ENCODE measurements around the gene E2F4.

The E2F4 gene

GRCh38 chr16:67227567-67227921 is 35.6 kb downstream of the E2F4 start:
- H3K36me3 ChIP-seq (ENCODE audit: control insufficient read depth in 4 of 4, insufficient read depth in 4 of 4, low read length in 3 of 4), result peaks cover 3 to 45% (median 38%) of the 10 kb centered on the region in 4 experiments
- POLR2A ChIA-PET, result interaction anchor here (1.4 to 3.6 kb wide), 3 partner anchors 11 to 18 kb away, joined by 5 to 42 read pairs (median 6); partner anchors contain the start of gene FHOD1
- WGBS (ENCODE audit: insufficient coverage), result 20% methylated on average over 12 of the region's 12 CpGs
- H3K27me3 ChIP-seq (replicated peaks in 2 of 5; ENCODE audit: control insufficient read depth in 4 of 5, insufficient read depth in 5 of 5, low read length in 4 of 5), result no peaks in the 10 kb centered on the region
- CTCF ChIA-PET, result interaction anchor here (1.1 to 10.7 kb wide), 6 partner anchors 8 to 19 kb away, joined by 4 to 108 read pairs (median 8); partner anchors contain the start of genes FHOD1 and SLC9A5
- H3K4me3 ChIP-seq (ENCODE audit: control insufficient read depth in 1 of 7, extremely low read depth in 1 of 7, insufficient read depth in 4 of 7, low read depth in 2 of 7, low read length in 6 of 7), result peak overlapping the region; percentile 80 to 97 (median 90)
- no peaks in the 10 kb centered on the region for H3K9me3 ChIP-seq (ENCODE audit: control extremely low read depth in 1 of 5, control insufficient read depth in 4 of 5, insufficient read depth in 2 of 5, low read depth in 1 of 5, low read length in 4 of 5)
- H3K4me1 ChIP-seq (ENCODE audit: control extremely low read depth in 1 of 4, control insufficient read depth in 4 of 4, insufficient read depth in 4 of 4, low read length in 3 of 4), result peaks cover 11 to 42% (median 32%) of the 10 kb centered on the region in 4 experiments
- peak overlapping the region; percentile 74 to 88 for H3K27ac ChIP-seq (ENCODE audit: insufficient read depth in 1 of 2, low read depth in 1 of 2, low read length in 2 of 2, poor library complexity in 1 of 2, severe bottlenecking in 2 of 2)
- DNase-seq, result no peak

DNA sequence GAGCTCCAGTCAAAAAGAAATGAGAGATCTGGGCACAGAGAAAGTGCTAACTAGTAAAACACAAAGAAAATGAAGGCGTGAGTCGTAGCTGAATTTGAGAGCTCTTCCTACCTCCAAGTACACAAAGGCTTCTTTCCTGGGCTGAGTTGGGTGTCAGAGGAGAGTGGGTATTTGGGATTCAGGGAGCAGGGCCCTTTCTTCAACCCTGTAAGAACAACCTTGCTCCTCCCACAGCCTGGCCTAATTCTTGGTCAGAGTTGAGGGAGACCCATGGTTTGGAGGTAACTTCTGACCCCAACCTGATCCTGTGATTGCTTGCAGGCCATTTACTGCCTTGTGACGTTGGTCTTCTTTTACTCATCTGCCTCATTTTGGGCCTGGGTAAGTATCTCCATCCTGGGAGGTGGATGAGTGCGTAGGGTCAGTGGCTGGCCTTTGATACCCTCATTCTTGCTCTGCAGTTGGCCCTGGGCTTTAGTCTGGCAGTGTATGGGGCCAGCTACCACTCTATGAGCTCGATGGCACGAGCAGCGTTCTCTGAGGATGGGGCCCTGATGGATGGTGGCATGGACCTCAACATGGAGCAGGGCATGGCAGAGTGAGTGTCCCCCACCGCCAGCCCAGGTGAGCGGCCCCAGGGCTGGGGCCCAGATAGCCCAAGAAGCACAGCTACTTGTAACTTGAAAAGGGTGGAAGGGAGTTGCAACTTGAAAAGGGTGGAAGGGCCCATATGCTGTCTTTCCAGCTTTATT is 36.3 kb downstream of the E2F4 start:
- peak overlapping the region in 6 of 7 experiments; percentile 88 to 97 (median 92) for H3K4me3 ChIP-seq (ENCODE audit: control insufficient read depth in 1 of 7, extremely low read depth in 1 of 7, insufficient read depth in 4 of 7, low read depth in 2 of 7, low read length in 6 of 7)
- DNase-seq, result no peak
- no peaks in the 10 kb centered on the region for H3K27me3 ChIP-seq (replicated peaks in 2 of 5; ENCODE audit: control insufficient read depth in 4 of 5, insufficient read depth in 5 of 5, low read length in 4 of 5)
- H3K27ac ChIP-seq (ENCODE audit: insufficient read depth in 1 of 2, low read depth in 1 of 2, low read length in 2 of 2, poor library complexity in 1 of 2, severe bottlenecking in 2 of 2), result peak overlapping the region in 1 of 2 experiments; percentile 88
- H3K9me3 ChIP-seq (ENCODE audit: control extremely low read depth in 1 of 5, control insufficient read depth in 4 of 5, insufficient read depth in 2 of 5, low read depth in 1 of 5, low read length in 4 of 5), result no peaks in the 10 kb centered on the region
- H3K36me3 ChIP-seq (ENCODE audit: control insufficient read depth in 4 of 4, insufficient read depth in 4 of 4, low read length in 3 of 4), result peaks cover 3 to 44% (median 39%) of the 10 kb centered on the region in 4 experiments
- CTCF ChIA-PET, result interaction anchor here (1.3 to 10.7 kb wide), 4 partner anchors 10 to 18 kb away, joined by 6 to 108 read pairs (median 8); partner anchors contain the start of genes FHOD1 and SLC9A5
- POLR2A ChIA-PET, result interaction anchor here (1.4 to 3.6 kb wide), 3 partner anchors 10 to 17 kb away, joined by 5 to 42 read pairs (median 6); partner anchors contain the start of gene FHOD1
- 98% methylated on average over 7 of the region's 9 CpGs for WGBS (ENCODE audit: insufficient coverage)
- H3K4me1 ChIP-seq (ENCODE audit: control extremely low read depth in 1 of 4, control insufficient read depth in 4 of 4, insufficient read depth in 4 of 4, low read length in 3 of 4), result peaks cover 11 to 42% (median 32%) of the 10 kb centered on the region in 4 experiments

DNA sequence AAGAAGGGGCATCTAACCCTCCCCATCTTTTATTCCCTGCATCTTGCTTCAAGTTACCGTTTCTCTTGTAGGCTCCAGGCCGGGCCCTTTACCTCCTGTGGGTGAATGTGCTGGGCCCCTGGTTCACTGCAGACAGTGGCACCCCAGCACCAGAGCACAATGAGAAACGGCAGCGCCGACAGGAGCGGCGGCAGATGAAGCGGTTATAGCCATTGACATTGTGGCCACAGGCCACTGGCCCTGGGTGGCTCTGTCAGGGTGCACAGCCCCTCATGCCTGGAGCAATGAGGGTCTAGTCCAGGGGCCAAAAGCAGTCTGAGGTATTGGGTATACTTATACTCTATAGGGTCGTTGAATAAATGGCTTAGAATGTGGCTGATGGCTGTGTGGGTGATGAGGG is 37.0 kb downstream of the E2F4 start:
- 98% methylated on average over 8 of the region's 9 CpGs for WGBS (ENCODE audit: insufficient coverage)
- Histone ChIP-seq H3K36me3 (ENCODE audit: control insufficient read depth in 4 of 4, insufficient read depth in 4 of 4, low read length in 3 of 4) (peaks cover 3 to 50% (median 44%) of the 10 kb centered on the region in 4 experiments), H3K27ac (ENCODE audit: insufficient read depth in 1 of 2, low read depth in 1 of 2, low read length in 2 of 2, poor library complexity in 1 of 2, severe bottlenecking in 2 of 2) (no peak overlapping the region), H3K4me3 (ENCODE audit: control insufficient read depth in 1 of 7, extremely low read depth in 1 of 7, insufficient read depth in 4 of 7, low read depth in 2 of 7, low read length in 6 of 7) (no peak overlapping the region), H3K9me3 (ENCODE audit: control extremely low read depth in 1 of 5, control insufficient read depth in 4 of 5, insufficient read depth in 2 of 5, low read depth in 1 of 5, low read length in 4 of 5) (no peaks in the 10 kb centered on the region), H3K4me1 (ENCODE audit: control extremely low read depth in 1 of 4, control insufficient read depth in 4 of 4, insufficient read depth in 4 of 4, low read length in 3 of 4) (peaks cover 10 to 35% (median 27%) of the 10 kb centered on the region in 4 experiments), H3K27me3 (replicated peaks in 2 of 5; ENCODE audit: control insufficient read depth in 4 of 5, insufficient read depth in 5 of 5, low read length in 4 of 5) (no peaks in the 10 kb centered on the region)
- POLR2A ChIA-PET, result no interaction called here
- no peak for DNase-seq
- CTCF ChIA-PET, result interaction anchor here (2.2 to 10.7 kb wide), 2 partner anchors 9 to 17 kb away, joined by 9 to 108 read pairs; partner anchors contain the start of genes FHOD1 and SLC9A5

DNA sequence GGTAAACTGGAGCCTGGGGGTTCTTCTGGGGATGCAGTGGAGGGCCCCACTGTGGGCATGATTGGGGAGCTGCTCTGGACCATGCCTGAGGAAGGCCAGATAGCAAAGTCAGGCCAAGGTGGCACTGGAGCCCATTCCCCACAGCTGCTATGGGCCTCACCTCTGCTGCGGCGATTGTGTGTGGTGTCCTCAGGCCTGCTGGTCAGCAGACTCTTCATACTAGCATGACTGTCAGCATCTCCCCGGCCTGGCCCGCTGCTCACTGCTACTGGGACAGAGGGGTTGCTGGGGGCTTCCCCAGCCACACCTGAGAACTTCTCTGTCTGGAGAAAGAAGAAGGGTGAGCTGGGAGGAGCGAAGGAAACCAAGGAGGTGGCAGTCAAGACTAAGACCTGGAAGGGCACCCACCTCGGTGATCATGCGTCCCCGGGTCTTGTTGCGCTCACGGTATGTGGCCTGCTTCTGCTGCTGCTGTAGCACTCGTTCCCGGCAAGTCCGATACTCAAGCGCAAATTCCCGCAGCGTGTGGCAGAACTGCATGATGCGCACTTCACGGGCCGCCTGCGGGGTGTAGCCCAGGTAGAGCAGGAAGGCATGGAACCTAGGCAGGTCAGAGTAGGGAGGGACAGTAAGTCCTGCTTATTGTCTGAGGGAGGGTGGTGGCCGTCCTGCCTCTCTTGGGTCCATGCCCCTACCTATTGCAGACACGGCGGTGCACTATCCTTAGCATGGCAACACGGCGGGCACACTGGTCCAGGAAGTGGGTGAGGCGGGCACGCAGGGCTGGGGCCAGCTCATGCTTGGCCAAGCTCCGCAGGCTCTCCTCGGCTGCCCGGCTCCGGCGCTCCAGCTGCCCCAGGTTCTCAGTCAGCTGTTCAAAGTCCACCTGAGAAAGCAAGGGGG is 38.2 kb downstream of the E2F4 start:
- DNase-seq, result no peak
- Histone ChIP-seq H3K27me3 (replicated peaks in 2 of 5; ENCODE audit: control insufficient read depth in 4 of 5, insufficient read depth in 5 of 5, low read length in 4 of 5) (no peaks in the 10 kb centered on the region), H3K4me1 (ENCODE audit: control extremely low read depth in 1 of 4, control insufficient read depth in 4 of 4, insufficient read depth in 4 of 4, low read length in 3 of 4) (peaks cover 7 to 27% (median 20%) of the 10 kb centered on the region in 4 experiments), H3K4me3 (ENCODE audit: control insufficient read depth in 1 of 7, extremely low read depth in 1 of 7, insufficient read depth in 4 of 7, low read depth in 2 of 7, low read length in 6 of 7) (no peak overlapping the region), H3K9me3 (ENCODE audit: control extremely low read depth in 1 of 5, control insufficient read depth in 4 of 5, insufficient read depth in 2 of 5, low read depth in 1 of 5, low read length in 4 of 5) (no peaks in the 10 kb centered on the region), H3K27ac (ENCODE audit: insufficient read depth in 1 of 2, low read depth in 1 of 2, low read length in 2 of 2, poor library complexity in 1 of 2, severe bottlenecking in 2 of 2) (no peak overlapping the region), H3K36me3 (ENCODE audit: control insufficient read depth in 4 of 4, insufficient read depth in 4 of 4, low read length in 3 of 4) (peaks cover 3 to 62% (median 52%) of the 10 kb centered on the region in 4 experiments)
- ChIA-PET CTCF (interaction anchor here (1.0 to 10.7 kb wide), 4 partner anchors 8 to 45 kb away, joined by 3 to 108 read pairs (median 3); partner anchors contain the start of genes EXOC3L1, FHOD1 and SLC9A5), POLR2A (interaction anchor here (0.7 to 1.5 kb wide), 4 partner anchors 14 to 21 kb away, joined by 3 to 7 read pairs (median 4); no protein-coding TSS in a partner anchor)
- WGBS (ENCODE audit: insufficient coverage), result 95% methylated on average over 30 of the region's 32 CpGs

DNA sequence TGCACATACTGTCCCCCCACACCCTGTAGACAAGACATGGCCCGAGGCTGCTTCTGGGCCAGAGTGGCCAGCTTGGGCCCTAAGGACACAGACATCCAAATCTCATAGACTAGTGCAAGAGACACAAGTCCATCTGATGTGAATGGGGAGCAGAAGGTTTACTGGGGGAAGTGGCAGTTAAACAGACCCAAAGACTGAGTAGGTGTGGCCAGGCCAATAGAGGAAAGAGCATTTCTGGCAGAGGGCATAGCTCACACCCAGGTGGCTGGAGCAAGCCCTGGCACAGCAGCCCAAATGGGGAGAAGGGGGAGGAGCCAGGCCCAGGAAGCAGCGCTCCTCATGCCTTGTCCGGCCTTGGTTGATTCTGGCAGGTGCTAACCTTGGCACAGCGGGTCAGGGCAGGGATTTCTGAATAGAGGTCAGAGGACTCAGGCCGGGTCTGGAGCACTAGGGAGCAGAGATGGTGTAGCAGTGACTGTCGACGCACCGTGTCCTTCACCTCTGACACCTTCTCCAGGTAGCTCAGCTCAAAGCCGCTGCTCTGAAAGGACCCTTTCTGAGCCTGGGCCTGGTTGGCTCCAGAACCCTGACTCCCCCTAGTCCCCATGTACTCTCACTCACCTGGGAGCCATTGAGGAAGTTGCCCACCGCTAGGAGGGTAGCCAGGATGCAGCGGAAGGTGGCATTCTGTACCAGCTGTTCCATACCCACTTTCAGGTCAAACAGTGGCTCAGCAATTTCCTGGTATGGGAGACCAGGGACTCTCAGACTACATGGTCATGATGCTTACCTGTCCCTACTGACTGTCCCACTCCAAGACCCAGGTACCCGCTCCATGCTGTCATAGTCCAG is 39.1 kb downstream of the E2F4 start:
- Histone ChIP-seq H3K27me3 (replicated peaks in 2 of 5; ENCODE audit: control insufficient read depth in 4 of 5, insufficient read depth in 5 of 5, low read length in 4 of 5) (no peaks in the 10 kb centered on the region), H3K36me3 (ENCODE audit: control insufficient read depth in 4 of 4, insufficient read depth in 4 of 4, low read length in 3 of 4) (peaks cover 6 to 69% (median 59%) of the 10 kb centered on the region in 4 experiments), H3K4me3 (ENCODE audit: control insufficient read depth in 1 of 7, extremely low read depth in 1 of 7, insufficient read depth in 4 of 7, low read depth in 2 of 7, low read length in 6 of 7) (no peak overlapping the region), H3K27ac (ENCODE audit: insufficient read depth in 1 of 2, low read depth in 1 of 2, low read length in 2 of 2, poor library complexity in 1 of 2, severe bottlenecking in 2 of 2) (no peak overlapping the region), H3K9me3 (ENCODE audit: control extremely low read depth in 1 of 5, control insufficient read depth in 4 of 5, insufficient read depth in 2 of 5, low read depth in 1 of 5, low read length in 4 of 5) (no peaks in the 10 kb centered on the region), H3K4me1 (ENCODE audit: control extremely low read depth in 1 of 4, control insufficient read depth in 4 of 4, insufficient read depth in 4 of 4, low read length in 3 of 4) (peaks cover 7 to 19% (median 14%) of the 10 kb centered on the region in 4 experiments)
- ChIA-PET POLR2A (interaction anchor here (1.5 kb wide), 1 partner anchor 13 kb away, joined by 7 read pairs; no protein-coding TSS in a partner anchor), CTCF (interaction anchor here (1.0 to 10.7 kb wide), 3 partner anchors 9 to 46 kb away, joined by 3 to 108 read pairs (median 5); partner anchors contain the start of genes FHOD1 and SLC9A5)
- WGBS (ENCODE audit: insufficient coverage), result 96% methylated on average over 10 of the region's 12 CpGs
- DNase-seq, result no peak

DNA sequence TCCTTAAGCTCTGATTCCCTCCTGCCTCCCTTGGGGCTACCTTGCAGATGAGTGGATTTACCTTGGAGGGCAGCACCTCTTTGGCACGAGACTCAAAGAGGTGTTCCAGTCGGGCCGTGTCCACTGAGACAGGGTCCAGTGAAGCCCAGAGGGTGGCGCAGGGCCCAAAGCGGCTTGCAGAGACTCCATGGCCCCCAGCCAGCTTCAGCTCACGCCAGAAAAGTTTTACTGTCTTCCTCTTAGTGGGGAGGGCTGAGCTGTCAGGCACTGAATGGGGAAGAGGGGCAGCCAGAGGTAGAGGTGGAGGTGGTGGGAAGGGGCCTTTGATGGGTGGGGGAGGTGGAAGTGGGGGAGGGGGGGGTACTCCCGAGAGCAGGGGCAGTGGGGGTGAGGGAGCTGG is 41.6 kb downstream of the E2F4 start:
- 100% methylated on average over 4 of the region's 7 CpGs for WGBS (ENCODE audit: insufficient coverage)
- Histone ChIP-seq H3K27me3 (replicated peaks in 2 of 5; ENCODE audit: control insufficient read depth in 4 of 5, insufficient read depth in 5 of 5, low read length in 4 of 5) (no peaks in the 10 kb centered on the region), H3K9me3 (ENCODE audit: control extremely low read depth in 1 of 5, control insufficient read depth in 4 of 5, insufficient read depth in 2 of 5, low read depth in 1 of 5, low read length in 4 of 5) (no peaks in the 10 kb centered on the region), H3K4me3 (ENCODE audit: control insufficient read depth in 1 of 7, extremely low read depth in 1 of 7, insufficient read depth in 4 of 7, low read depth in 2 of 7, low read length in 6 of 7) (no peak overlapping the region), H3K36me3 (ENCODE audit: control insufficient read depth in 4 of 4, insufficient read depth in 4 of 4, low read length in 3 of 4) (peaks cover 13 to 88% (median 73%) of the 10 kb centered on the region in 4 experiments), H3K27ac (ENCODE audit: insufficient read depth in 1 of 2, low read depth in 1 of 2, low read length in 2 of 2, poor library complexity in 1 of 2, severe bottlenecking in 2 of 2) (no peak overlapping the region), H3K4me1 (ENCODE audit: control extremely low read depth in 1 of 4, control insufficient read depth in 4 of 4, insufficient read depth in 4 of 4, low read length in 3 of 4) (no peaks in the 10 kb centered on the region)
- ChIA-PET CTCF (interaction anchor here (0.9 to 10.7 kb wide), 3 partner anchors 13 to 33 kb away, joined by 3 to 108 read pairs (median 4); partner anchors contain the start of genes FHOD1 and SLC9A5), POLR2A (interaction anchor here (2.4 kb wide), 1 partner anchor 12 kb away, joined by 12 read pairs; no protein-coding TSS in a partner anchor)
- no peak for DNase-seq
